ENCODE measurements around the gene KTN1.

GRCh38 chr14:55733599-55733998, 153.6 kb downstream of the KTN1 start:
- TF ChIP-seq CTCF (IDR thresholded peaks at IDR 0.05), result no peak
- no peak for TF ChIP-seq POLR2A (IDR thresholded peaks at IDR 0.05)
- TF ChIP-seq POLR2AphosphoS5 (IDR thresholded peaks at IDR 0.05), result no peak

Data from breast epithelium (tissue), 3 donors.